GM23338 (cell line): ENCODE measurements around the gene STX16. TPM values are rescaled to one million over a fixed set of nuclear protein-coding genes. Genes with fewer than 3 reads are reported as not detected.

ENCODE experiments used
- ATAC-seq: fragments of 200-7000 bp; cut with Tn5 transposase; 3 replicates; pipeline ENCODE4 v1.9.1; 2020
- DNase-seq: peaks from one replicate; pipeline ENCODE4 v3.0.0-alpha.2; 2015; ENCODE audit warnings: low spot score
- H2AFZ ChIP-seq: fragments of 200-600 bp; sonication (generic); 2 replicates; pipeline ENCODE4 v1.8.0; 2016; ENCODE audit warnings: antibody characterized with exemption, mild to moderate bottlenecking, moderate library complexity
- H3F3A ChIP-seq: fragments of 200-600 bp; sonication (generic); replicated peaks from 2 replicates; pipeline ENCODE4 v1.8.0; 2017; ENCODE audit warnings: antibody characterized with exemption, mixed run types, low read depth
- H3K27ac ChIP-seq: fragments of 200-600 bp; sonication (generic); 2 replicates; pipeline ENCODE4 v1.6.1; 2016; ENCODE audit warnings: low read depth
- H3K27me3 ChIP-seq: fragments of 200-600 bp; sonication (generic); 2 replicates; pipeline ENCODE4 v1.8.0; 2016; ENCODE audit warnings: mild to moderate bottlenecking, mixed run types, moderate library complexity; ENCODE audit not compliant: insufficient read depth
- H3K36me3 ChIP-seq: fragments of 200-600 bp; sonication (generic); 2 replicates; pipeline ENCODE4 v1.8.0; 2016; ENCODE audit warnings: mild to moderate bottlenecking; ENCODE audit not compliant: insufficient read depth
- H3K4me1 ChIP-seq: fragments of 200-600 bp; sonication (generic); 2 replicates; pipeline ENCODE4 v1.8.0; 2016; ENCODE audit warnings: mild to moderate bottlenecking, moderate library complexity; ENCODE audit not compliant: insufficient read depth
- H3K4me2 ChIP-seq: fragments of 200-600 bp; sonication (generic); 2 replicates; pipeline ENCODE4 v1.7.1; 2017; ENCODE audit warnings: mixed run types
- H3K4me3 ChIP-seq: fragments of 200-600 bp; sonication (generic); 2 replicates; pipeline ENCODE4 v1.6.1; 2016; ENCODE audit warnings: mixed run types
- H3K79me2 ChIP-seq: fragments of 200-600 bp; sonication (generic); replicated peaks from 2 replicates; pipeline ENCODE4 v1.8.0; 2017; ENCODE audit warnings: mild to moderate bottlenecking; ENCODE audit not compliant: insufficient read depth
- H3K9me2 ChIP-seq: fragments of 200-600 bp; sonication (generic); 2 replicates; pipeline ENCODE4 v1.8.0; 2017; ENCODE audit not compliant: insufficient read depth
- H4K20me1 ChIP-seq: fragments of 200-600 bp; sonication (generic); replicated peaks from 2 replicates; pipeline ENCODE4 v1.8.0; 2017; ENCODE audit warnings: mild to moderate bottlenecking; ENCODE audit not compliant: insufficient read depth
- H3K27ac Mint-ChIP-seq: 2 replicates; pipeline ENCODE4 v1.8.0; 2020; ENCODE audit warnings: inconsistent platforms, mild to moderate bottlenecking, moderate library complexity, mixed read lengths
- H3K27me3 Mint-ChIP-seq: 3 replicates; pipeline ENCODE4 v1.8.0; 2022; ENCODE audit warnings: low read depth, mild to moderate bottlenecking, moderate library complexity, mixed read lengths, inconsistent platforms; ENCODE audit not compliant: insufficient read depth, poor library complexity
- H3K36me3 Mint-ChIP-seq: 3 replicates; pipeline ENCODE4 v1.8.0; 2021; ENCODE audit warnings: low read depth, mild to moderate bottlenecking, inconsistent platforms, moderate library complexity, mixed read lengths
- H3K4me1 Mint-ChIP-seq: 3 replicates; pipeline ENCODE4 v1.8.0; 2020; ENCODE audit warnings: mild to moderate bottlenecking, inconsistent platforms, mixed read lengths
- H3K4me3 Mint-ChIP-seq: 3 replicates; pipeline ENCODE4 v1.8.0; 2021; ENCODE audit warnings: moderate library complexity, mild to moderate bottlenecking, inconsistent platforms, mixed read lengths
- H3K9me3 Mint-ChIP-seq: 3 replicates; pipeline ENCODE4 v1.8.0; 2020; ENCODE audit warnings: moderate library complexity, mild to moderate bottlenecking, inconsistent platforms, mixed read lengths
- CTCF ChIP-seq, 2 experiments: fragments of 200-600 bp in 1 of 2; sonication (generic) in 1 of 2; conservative IDR thresholded peaks; 2 replicates each; pipeline versions ENCODE4 v1.5.1 to v1.6.1; 2016 to 2017; ENCODE audit warnings: antibody characterized with exemption in 2 of 2, low read depth in 2 of 2, mild to moderate bottlenecking in 2 of 2, moderate library complexity in 1 of 2
- ETS1 ChIP-seq: IDR thresholded peaks from 2 replicates; pipeline ENCODE4 v1.6.1; 2016; ENCODE audit warnings: antibody characterized with exemption
- EZH2 ChIP-seq: fragments of 200-600 bp; sonication (generic); IDR thresholded peaks from one replicate; pipeline ENCODE4 v1.8.0; 2017; ENCODE audit warnings: antibody characterized with exemption, mild to moderate bottlenecking, low read depth; ENCODE audit not compliant: unreplicated experiment
- JUNB ChIP-seq: IDR thresholded peaks from one replicate; pipeline ENCODE4 v1.6.1; 2016; ENCODE audit warnings: antibody characterized with exemption; ENCODE audit not compliant: unreplicated experiment
- POLR2AphosphoS5 ChIP-seq: IDR thresholded peaks from 2 replicates; pipeline ENCODE4 v1.6.1; 2016; ENCODE audit warnings: antibody characterized with exemption, low read depth
- REST ChIP-seq: IDR thresholded peaks from one replicate; pipeline ENCODE4 v1.6.1; 2018; ENCODE audit warnings: antibody characterized with exemption; ENCODE audit not compliant: unreplicated experiment
- ZNF114 ChIP-seq: fragments of 250-450 bp; sonication (Bioruptor Pico); IDR thresholded peaks from 2 replicates; pipeline ENCODE4 v1.5.0; 2020; ENCODE audit warnings: mild to moderate bottlenecking, moderate library complexity
- ZNF462 ChIP-seq: fragments of 250-450 bp; sonication (Bioruptor Pico); IDR thresholded peaks from 2 replicates; pipeline ENCODE4 v1.5.0; 2020; ENCODE audit warnings: mild to moderate bottlenecking, moderate library complexity
- polyA plus RNA-seq: library from polyadenylated mRNA; unstranded; fragments of >200 nt; fragmentation: Nextera tagmentation; extraction: Ambion mirVana; gene quantifications from 2 replicates; pipeline ENCODE4 v1.2.1, GENCODE V29; 2016
- total RNA-seq: library from RNA; depleted of rRNA; stranded (reverse); fragments of >200 nt; shearing (Covaris generic); gene quantifications from 2 replicates; pipeline ENCODE4 v1.2.3, GENCODE V29; 2014

STX16 gene
- total and polyA plus RNA-seq, 2 experiments from 2014 or later = 31.2 to 70.5 TPM

GRCh38 chr20:58636396-58636982 lies 14.6 kb upstream of the STX16 start:
- Histone ChIP-seq H2AFZ (peak overlapping the region; percentile 59; the same call in 1 of the 2 replicates), H3K4me3 (no peak overlapping the region), H4K20me1 (no peaks in the 10 kb centered on the region), H3K4me2 (no peak overlapping the region), H3K36me3 (no peaks in the 10 kb centered on the region), H3K9me2 (no peaks in the 10 kb centered on the region), H3K27me3 (no peaks in the 10 kb centered on the region), H3K27ac (no peak overlapping the region), H3K79me2 (no peaks in the 10 kb centered on the region), H3F3A (no peaks in the 10 kb centered on the region), H3K4me1 (no peaks in the 10 kb centered on the region)
- H3K27ac Mint-ChIP-seq = no peak overlapping the region
- peaks cover 3% of the 10 kb centered on the region; the same call in 1 of the 3 replicates for H3K36me3 Mint-ChIP-seq
- TF ChIP-seq POLR2AphosphoS5 (no peak), JUNB (no peak), EZH2 (no peak), ZNF462 (CRISPR knock-in tag) (no peak), REST (no peak), ETS1 (no peak), ZNF114 (CRISPR knock-in tag) (no peak), CTCF (conservative IDR thresholded peaks at IDR 0.05; ENCODE audit: low read depth in 2 of 2) (no peak)
- peaks cover 2% of the 10 kb centered on the region; the same call in 1 of the 3 replicates for H3K9me3 Mint-ChIP-seq
- H3K27me3 Mint-ChIP-seq = peaks cover 17% of the 10 kb centered on the region
- ATAC-seq = no peak
- peaks cover 5% of the 10 kb centered on the region; the same call in 2 of the 3 replicates for H3K4me1 Mint-ChIP-seq
- no peak overlapping the region for H3K4me3 Mint-ChIP-seq
- no peak for DNase-seq
